Mucosa of gallbladder (tissue), 1 donor: Measurements from ENCODE around the gene LGMN. TPM values are rescaled to one million over a fixed set of nuclear protein-coding genes. Genes with fewer than 3 reads are reported as not detected.

ENCODE experiments used
- total RNA-seq: library from RNA; stranded (reverse); gene quantifications from one replicate; pipeline ENCODE4 v1.2.1, GENCODE V29; 2021
- donor health status: DM: no; HTN: no; CAD: no.

Gene LGMN
- total RNA-seq, 1 donor from 2014 or later = 158 TPM

Other genes starting within 250 kb of the LGMN start
- 33.7 TPM for gene RIN3, start 234.8 kb downstream of the LGMN start, total RNA-seq
- 35.2 TPM for gene GOLGA5, start 45.7 kb upstream of the LGMN start, total RNA-seq
- 0.29 TPM for gene CHGA, start 174.5 kb upstream of the LGMN start, total RNA-seq